CD8-positive, alpha-beta memory T cell (primary cell): ENCODE measurements around the gene PNKD. TPM values are rescaled to one million over a fixed set of nuclear protein-coding genes. Genes with fewer than 3 reads are reported as not detected.

Source experiments
- CTCF ChIA-PET: fragments of 350-600 bp; sonication (Branson Sonifier 250); formaldehyde crosslinking; loops from one replicate; lab custom pipeline; 2021; ENCODE audit warnings: antibody characterized with exemption; lab: Charles Lee
- POLR2A ChIA-PET: fragments of 350-600 bp; sonication (Branson Sonifier 250); formaldehyde crosslinking; loops from one replicate; lab custom pipeline; 2021; ENCODE audit warnings: antibody characterized with exemption; lab: Charles Lee
- DNase-seq, 5 donors: peaks; one replicate each; pipeline versions ENCODE4 v3.0.0 to v3.0.0-alpha.2; 2020 to 2022; ENCODE audit warnings: mixed read lengths in 1 of 5
- H3K27ac ChIP-seq: one replicate; pipeline ENCODE4 v1.7.0; 2013; ENCODE audit warnings: low read depth, mild to moderate bottlenecking, low read length, moderate library complexity
- H3K27me3 ChIP-seq: 2 replicates; pipeline ENCODE4 v1.7.0; 2013; ENCODE audit warnings: low read length, mild to moderate bottlenecking; ENCODE audit not compliant: insufficient read depth, poor library complexity, severe bottlenecking
- H3K36me3 ChIP-seq: 2 replicates; pipeline ENCODE4 v1.7.0; 2013; ENCODE audit warnings: mild to moderate bottlenecking, low read length, moderate library complexity; ENCODE audit not compliant: insufficient read depth
- H3K4me1 ChIP-seq: 2 replicates; pipeline ENCODE4 v1.7.0; 2013; ENCODE audit warnings: mild to moderate bottlenecking, low read length, moderate library complexity; ENCODE audit not compliant: insufficient read depth
- H3K4me3 ChIP-seq: 2 replicates; pipeline ENCODE4 v1.7.0; 2013; ENCODE audit warnings: mild to moderate bottlenecking, low read length
- H3K9me3 ChIP-seq: 2 replicates; pipeline ENCODE4 v1.7.0; 2013; ENCODE audit warnings: mild to moderate bottlenecking, low read length
- H3K27ac Mint-ChIP-seq, 8 donors: one replicate each; pipeline ENCODE4 v1.8.0; 2020 to 2021; ENCODE audit warnings: mixed read lengths in 8 of 8, mild to moderate bottlenecking in 6 of 8, inconsistent platforms in 3 of 8, moderate library complexity in 3 of 8
- H3K27me3 Mint-ChIP-seq, 2 donors: one replicate each; pipeline ENCODE4 v1.8.0; 2020 to 2021; ENCODE audit warnings: mixed read lengths in 2 of 2, mild to moderate bottlenecking in 1 of 2, moderate library complexity in 1 of 2
- H3K36me3 Mint-ChIP-seq, 3 donors: one replicate each; pipeline ENCODE4 v1.8.0; 2020 to 2021; ENCODE audit warnings: mixed read lengths in 3 of 3, inconsistent platforms in 1 of 3, mild to moderate bottlenecking in 1 of 3
- H3K4me1 Mint-ChIP-seq, 3 donors: one replicate each; pipeline ENCODE4 v1.8.0; 2020 to 2021; ENCODE audit warnings: mixed read lengths in 3 of 3, inconsistent platforms in 1 of 3, mild to moderate bottlenecking in 1 of 3
- H3K4me3 Mint-ChIP-seq, 7 donors: one replicate each; pipeline ENCODE4 v1.8.0; 2020 to 2021; ENCODE audit warnings: mixed read lengths in 7 of 7, mild to moderate bottlenecking in 6 of 7, moderate library complexity in 4 of 7, inconsistent platforms in 2 of 7
- H3K9me3 Mint-ChIP-seq, 5 donors: one replicate each; pipeline ENCODE4 v1.8.0; 2020 to 2022; ENCODE audit warnings: mixed read lengths in 5 of 5, mild to moderate bottlenecking in 3 of 5, moderate library complexity in 2 of 5, inconsistent platforms in 1 of 5
- polyA plus RNA-seq: library from polyadenylated mRNA; unstranded; fragments of 300-500 nt; fragmentation: Illumina TruSeq; gene quantifications from one replicate; pipeline ENCODE4 v1.2.3, GENCODE V29; 2021
- total RNA-seq, 2 experiments: library from RNA; stranded (reverse); gene quantifications; one replicate each; pipeline ENCODE4 v1.2.3, GENCODE V29; 2021

PNKD gene
- total and polyA plus RNA-seq, 3 experiments from 2014 or later = 26.8 to 111 (median 31.6) TPM

DNA sequence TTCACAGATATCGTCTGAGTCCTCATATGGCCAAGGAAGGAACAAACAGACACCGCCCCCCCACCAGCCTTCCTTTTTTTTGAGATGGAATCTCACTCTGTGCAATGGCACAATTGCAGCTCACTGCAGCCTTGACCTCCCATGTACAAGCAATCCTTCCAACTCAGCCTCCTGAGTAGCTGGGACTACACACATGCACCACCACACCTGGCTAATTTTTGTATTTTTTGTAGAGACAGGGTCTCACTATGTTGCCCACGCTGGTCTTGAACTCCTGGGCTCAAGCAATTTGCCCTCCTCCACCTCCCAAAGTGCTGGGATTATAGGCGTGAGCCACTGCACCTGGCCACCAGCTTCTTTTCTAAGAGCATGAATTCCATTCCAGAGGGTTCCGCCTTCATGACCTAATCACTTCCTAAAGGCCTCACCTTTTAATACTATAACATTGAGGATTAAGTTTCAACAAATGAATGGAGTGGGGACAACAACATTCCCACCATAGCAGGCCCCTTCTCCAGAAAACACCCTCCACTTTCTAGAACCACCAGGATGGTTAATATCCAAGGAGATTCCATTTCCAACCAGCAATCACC lies 24.2 kb downstream of the PNKD start:
- no peaks in the 10 kb centered on the region for H3K9me3 ChIP-seq
- H3K4me1 Mint-ChIP-seq = peaks cover 29 to 48% (median 39%) of the 10 kb centered on the region in 3 donors
- H3K27me3 Mint-ChIP-seq = no peaks in the 10 kb centered on the region
- peak overlapping the region in 2 of 7 donors; percentile 16 to 90 for H3K4me3 Mint-ChIP-seq
- no peak overlapping the region for H3K4me3 ChIP-seq
- ChIA-PET CTCF (interaction anchor here (1.8 to 8.3 kb wide), 4 partner anchors 8 to 101 kb away, joined by 6 to 144 read pairs (median 44); partner anchors contain the start of genes AAMP, CATIP and PNKD), POLR2A (no interaction called here)
- H3K36me3 Mint-ChIP-seq = peaks cover 0 to 16% (median 0%) of the 10 kb centered on the region in 3 donors
- H3K9me3 Mint-ChIP-seq = no peaks in the 10 kb centered on the region
- peak overlapping the region in 3 of 8 donors; percentile 41 to 99 (median 63) for H3K27ac Mint-ChIP-seq
- peaks cover 38% of the 10 kb centered on the region for H3K4me1 ChIP-seq
- no peaks in the 10 kb centered on the region for H3K27me3 ChIP-seq
- H3K36me3 ChIP-seq = no peaks in the 10 kb centered on the region
- no peak for DNase-seq
- no peak overlapping the region for H3K27ac ChIP-seq

DNA sequence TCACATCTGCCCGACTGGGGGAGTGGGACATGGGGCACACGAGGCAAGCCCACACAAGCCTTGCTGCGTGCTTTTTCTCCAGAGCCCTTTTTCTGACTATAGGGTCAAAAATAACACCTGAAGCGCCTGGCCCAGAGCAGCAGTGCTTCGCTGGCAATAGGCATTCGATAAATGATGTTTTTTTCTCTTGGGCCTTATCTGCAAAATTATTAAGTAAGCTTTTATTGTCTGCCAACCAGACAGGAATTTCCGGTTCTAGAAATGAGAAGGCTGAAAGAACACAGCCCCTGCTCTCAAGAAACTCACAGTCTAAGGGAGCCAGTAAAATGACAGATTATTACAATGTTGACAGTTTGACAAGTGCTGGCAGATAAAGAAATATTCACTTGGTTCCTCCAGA lies 24.7 kb downstream of the PNKD start:
- ChIA-PET CTCF (interaction anchor here (1.0 to 8.3 kb wide), 6 partner anchors 8 to 101 kb away, joined by 3 to 144 read pairs (median 6); partner anchors contain the start of genes AAMP, CATIP and PNKD), POLR2A (interaction anchor here (0.6 kb wide), 1 partner anchor 12 kb away, joined by 6 read pairs; no protein-coding TSS in a partner anchor)
- Mint-ChIP-seq H3K27me3 (no peaks in the 10 kb centered on the region), H3K9me3 (no peaks in the 10 kb centered on the region), H3K27ac (peak overlapping the region in 3 of 8 donors; percentile 25 to 79 (median 33)), H3K4me1 (peaks cover 24 to 43% (median 34%) of the 10 kb centered on the region in 3 donors), H3K36me3 (peaks cover 0 to 12% (median 0%) of the 10 kb centered on the region in 3 donors), H3K4me3 (peak overlapping the region in 1 of 7 donors; percentile 90)
- Histone ChIP-seq H3K9me3 (no peaks in the 10 kb centered on the region), H3K27me3 (no peaks in the 10 kb centered on the region), H3K4me1 (peaks cover 33% of the 10 kb centered on the region), H3K36me3 (no peaks in the 10 kb centered on the region), H3K27ac (no peak overlapping the region), H3K4me3 (no peak overlapping the region)
- no peak for DNase-seq

DNA sequence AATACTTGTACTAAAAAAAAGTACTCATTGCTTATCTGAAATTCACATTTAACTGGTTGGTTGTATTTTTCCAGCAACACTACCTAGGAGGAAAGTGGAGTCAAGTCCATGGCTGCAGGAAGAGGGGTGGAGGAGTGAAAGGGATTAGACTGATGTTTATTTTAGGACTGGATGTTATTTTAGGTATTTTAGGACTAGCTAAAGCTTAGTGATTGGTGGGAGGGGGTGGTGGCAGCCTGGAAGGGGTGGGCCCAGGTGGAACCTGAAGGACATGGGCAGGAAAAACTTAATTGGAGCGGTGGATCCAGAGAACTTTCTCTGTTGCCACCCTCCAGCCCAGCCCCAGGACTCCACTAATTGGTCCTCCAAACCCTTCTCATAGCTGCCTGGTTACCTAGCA lies 25.9 kb downstream of the PNKD start:
- no peak for DNase-seq
- Histone ChIP-seq H3K27ac (no peak overlapping the region), H3K27me3 (no peaks in the 10 kb centered on the region), H3K4me1 (peaks cover 23% of the 10 kb centered on the region), H3K36me3 (no peaks in the 10 kb centered on the region), H3K4me3 (no peak overlapping the region), H3K9me3 (no peaks in the 10 kb centered on the region)
- POLR2A ChIA-PET = no interaction called here
- Mint-ChIP-seq H3K9me3 (no peaks in the 10 kb centered on the region), H3K4me1 (peaks cover 14 to 34% (median 26%) of the 10 kb centered on the region in 3 donors), H3K27ac (peak overlapping the region in 2 of 8 donors; percentile 47 to 54), H3K27me3 (no peaks in the 10 kb centered on the region), H3K36me3 (peaks cover 0 to 4% (median 0%) of the 10 kb centered on the region in 3 donors), H3K4me3 (peak overlapping the region in 1 of 7 donors; percentile 45)
- CTCF ChIA-PET = interaction anchor here (1.0 to 8.3 kb wide), 6 partner anchors 11 to 99 kb away, joined by 3 to 144 read pairs (median 12); partner anchors contain the start of genes AAMP, CATIP and PNKD

DNA sequence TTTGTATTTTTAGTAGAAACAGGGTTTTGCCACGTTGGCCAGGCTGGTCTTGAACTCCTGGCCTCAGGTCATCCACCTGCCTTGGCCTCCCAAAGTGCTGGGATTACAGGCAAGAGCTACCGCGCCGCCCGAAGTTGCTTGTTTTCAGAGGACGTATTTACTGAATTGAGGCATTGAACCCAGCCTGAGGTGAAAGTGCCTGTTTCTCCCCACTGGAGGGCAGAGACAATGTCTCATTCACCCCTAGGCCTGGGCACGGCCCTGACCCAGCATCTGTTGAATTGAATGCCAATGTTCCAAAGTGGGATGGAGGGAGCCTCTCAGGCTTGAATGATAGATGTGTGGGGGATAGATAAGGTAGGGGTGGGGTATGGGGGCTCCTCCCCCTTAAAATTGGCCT lies 26.5 kb downstream of the PNKD start:
- H3K27ac ChIP-seq = no peak overlapping the region
- H3K4me3 ChIP-seq = no peak overlapping the region
- DNase-seq = no peak
- H3K36me3 ChIP-seq = no peaks in the 10 kb centered on the region
- no peaks in the 10 kb centered on the region for H3K27me3 Mint-ChIP-seq
- no peaks in the 10 kb centered on the region for H3K9me3 Mint-ChIP-seq
- H3K9me3 ChIP-seq = no peaks in the 10 kb centered on the region
- H3K4me1 ChIP-seq = peaks cover 23% of the 10 kb centered on the region
- ChIA-PET CTCF (interaction anchor here (1.0 to 8.3 kb wide), 4 partner anchors 11 to 99 kb away, joined by 3 to 144 read pairs (median 38); partner anchors contain the start of genes AAMP, CATIP and PNKD), POLR2A (no interaction called here)
- H3K4me3 Mint-ChIP-seq = no peak overlapping the region
- peaks cover 14 to 34% (median 30%) of the 10 kb centered on the region in 3 donors for H3K4me1 Mint-ChIP-seq
- H3K27ac Mint-ChIP-seq = peak overlapping the region in 1 of 8 donors; percentile 54
- no peaks in the 10 kb centered on the region for H3K36me3 Mint-ChIP-seq
- H3K27me3 ChIP-seq = no peaks in the 10 kb centered on the region

DNA sequence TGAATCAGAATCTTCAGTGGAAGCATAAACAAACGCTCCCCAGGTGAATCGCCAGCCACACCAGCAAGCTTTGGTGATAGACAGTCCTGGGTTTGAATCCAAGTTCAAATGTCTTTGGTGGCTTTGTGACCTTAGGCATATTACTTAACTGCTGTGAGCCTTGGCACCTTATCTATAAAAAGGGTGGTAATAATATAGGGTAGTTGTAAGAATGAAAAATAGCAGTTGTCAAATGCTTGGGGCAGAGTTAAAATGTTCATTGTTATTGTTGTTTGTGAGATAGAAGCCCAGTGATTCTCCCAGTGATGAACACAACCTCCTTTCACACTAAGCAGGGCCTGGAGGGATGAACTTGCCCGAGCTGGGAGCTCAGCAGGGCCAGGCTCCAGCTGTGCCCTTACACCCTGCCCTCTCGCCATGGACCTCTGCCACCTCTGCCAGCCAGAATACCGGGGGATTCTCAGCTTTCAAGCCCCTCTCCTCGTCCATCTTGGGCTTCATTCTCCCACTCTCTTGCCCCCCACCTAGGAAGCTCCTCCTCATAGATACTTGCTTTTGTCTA lies 28.1 kb downstream of the PNKD start:
- no peaks in the 10 kb centered on the region for H3K36me3 ChIP-seq
- no peaks in the 10 kb centered on the region for H3K27me3 ChIP-seq
- no peak overlapping the region for H3K4me3 ChIP-seq
- no peaks in the 10 kb centered on the region for H3K9me3 Mint-ChIP-seq
- H3K4me1 Mint-ChIP-seq = peaks cover 7 to 24% (median 24%) of the 10 kb centered on the region in 3 donors
- H3K27ac ChIP-seq = no peak overlapping the region
- ChIA-PET CTCF (interaction anchor here (1.2 to 5.4 kb wide), 6 partner anchors 22 to 96 kb away, joined by 3 to 46 read pairs (median 6); partner anchors contain the start of gene CATIP), POLR2A (no interaction called here)
- DNase-seq = no peak
- no peaks in the 10 kb centered on the region for H3K36me3 Mint-ChIP-seq
- peaks cover 14% of the 10 kb centered on the region for H3K4me1 ChIP-seq
- H3K27ac Mint-ChIP-seq = peak overlapping the region in 1 of 8 donors; percentile 81
- no peaks in the 10 kb centered on the region for H3K27me3 Mint-ChIP-seq
- H3K4me3 Mint-ChIP-seq = peak overlapping the region in 2 of 7 donors; percentile 1 to 8
- H3K9me3 ChIP-seq = no peaks in the 10 kb centered on the region

DNA sequence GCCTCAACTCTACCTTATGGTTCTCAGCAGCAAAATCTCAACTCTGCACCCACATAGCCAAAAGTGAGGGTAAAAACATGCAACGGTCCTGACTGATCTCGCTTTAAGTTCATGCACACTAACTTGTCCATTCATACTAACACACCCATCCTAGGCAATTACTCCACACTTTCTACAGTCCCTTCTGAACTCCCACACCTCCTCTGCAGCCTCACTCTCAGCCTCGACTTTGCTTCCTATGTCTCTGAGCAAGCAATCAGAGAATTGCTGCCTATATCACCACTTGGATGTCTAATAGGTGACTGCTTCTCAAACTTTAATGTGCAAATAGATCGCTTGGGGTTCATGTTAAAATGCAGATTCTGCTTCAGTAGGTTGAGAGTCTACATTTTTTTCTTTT lies 29.8 kb downstream of the PNKD start:
- Histone ChIP-seq H3K4me3 (no peak overlapping the region), H3K27ac (no peak overlapping the region), H3K36me3 (no peaks in the 10 kb centered on the region), H3K27me3 (no peaks in the 10 kb centered on the region), H3K9me3 (no peaks in the 10 kb centered on the region), H3K4me1 (peaks cover 6% of the 10 kb centered on the region)
- Mint-ChIP-seq H3K4me1 (peaks cover 3 to 10% (median 9%) of the 10 kb centered on the region in 3 donors), H3K9me3 (no peaks in the 10 kb centered on the region), H3K27me3 (no peaks in the 10 kb centered on the region), H3K4me3 (peak overlapping the region in 1 of 7 donors; percentile 48), H3K27ac (no peak overlapping the region), H3K36me3 (no peaks in the 10 kb centered on the region)
- ChIA-PET CTCF (interaction anchor here (0.6 to 5.4 kb wide), 6 partner anchors 27 to 200 kb away, joined by 3 to 46 read pairs (median 6); partner anchors contain the start of gene CATIP), POLR2A (no interaction called here)
- no peak for DNase-seq

DNA sequence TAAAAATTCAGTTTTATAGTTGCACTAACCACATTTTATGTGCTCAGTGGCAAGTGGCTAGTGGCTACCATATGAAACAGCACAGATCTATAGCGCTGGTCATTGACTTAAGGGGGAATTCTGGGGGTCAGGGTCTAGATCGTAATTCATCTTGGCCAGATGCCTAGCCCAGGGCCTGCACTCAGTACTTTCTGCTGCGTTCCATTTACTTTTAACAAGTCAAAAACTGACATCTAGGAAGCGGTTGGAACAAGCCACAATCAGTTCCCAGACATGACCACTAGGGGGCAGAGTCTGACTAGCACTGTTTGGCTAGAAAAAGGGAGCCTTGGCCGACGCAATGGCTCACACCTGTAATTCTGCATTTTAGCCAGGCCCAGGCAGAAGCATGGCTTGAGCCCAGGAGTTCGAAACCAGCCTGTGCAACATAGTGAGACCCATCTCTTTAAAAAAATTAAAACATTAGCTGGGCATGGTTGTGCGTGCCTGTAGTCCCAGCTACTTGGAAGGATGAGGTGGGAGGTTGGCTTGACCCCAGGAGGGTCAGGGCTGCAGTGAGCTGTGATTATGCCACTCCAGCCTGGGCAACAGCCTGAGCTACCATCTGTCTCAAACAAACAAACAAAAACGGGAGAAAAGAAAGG lies 31.0 kb downstream of the PNKD start:
- POLR2A ChIA-PET = interaction anchor here (1.1 kb wide), 1 partner anchor 98 kb away, joined by 3 read pairs; the partner anchor contains the start of gene CTDSP1
- H3K36me3 Mint-ChIP-seq = no peaks in the 10 kb centered on the region
- peak; percentile 77 to 91 (median 80) for DNase-seq
- H3K27ac Mint-ChIP-seq = peak overlapping the region in 6 of 8 donors; percentile 1 to 70 (median 28)
- H3K36me3 ChIP-seq = no peaks in the 10 kb centered on the region
- CTCF ChIA-PET = interaction anchor here (0.8 to 5.4 kb wide), 20 partner anchors 8 to 347 kb away, joined by 3 to 50 read pairs (median 4); partner anchors contain the start of genes CATIP and TMBIM1
- H3K4me1 Mint-ChIP-seq = peaks cover 3 to 8% (median 7%) of the 10 kb centered on the region in 3 donors
- H3K27ac ChIP-seq = no peak overlapping the region
- H3K4me1 ChIP-seq = peaks cover 6% of the 10 kb centered on the region
- H3K4me3 Mint-ChIP-seq = peak overlapping the region in 1 of 7 donors; percentile 11
- no peaks in the 10 kb centered on the region for H3K9me3 ChIP-seq
- no peaks in the 10 kb centered on the region for H3K27me3 ChIP-seq
- H3K9me3 Mint-ChIP-seq = no peaks in the 10 kb centered on the region
- no peaks in the 10 kb centered on the region for H3K27me3 Mint-ChIP-seq
- H3K4me3 ChIP-seq = no peak overlapping the region
